Lung (tissue), 12 donors: ENCODE data around the gene CACNA1D. TPM values are rescaled to one million over a fixed set of nuclear protein-coding genes. Genes with fewer than 3 reads are reported as not detected.
A peak's percentile ranks its signal among the peaks of the same experiment; 100 is the strongest.
"Not testable (repeated sequence)": the region's sequence is repeated elsewhere in the genome, so short reads cannot be mapped to it uniquely, and the experiment has no call there.

Source experiments
- ATAC-seq: fragments of 200-7000 bp; cut with Tn5 transposase; one replicate; pipeline ENCODE4 v1.9.1; 2020; ENCODE audit warnings: moderate number of reproducible peaks; ENCODE audit not compliant: insufficient read depth, low FRiP score
- DNase-seq, 3 donors: peaks; one replicate each; pipeline ENCODE4 v3.0.0-alpha.2; 2013 to 2017
- H3K27ac ChIP-seq, 2 donors: one replicate each; pipeline ENCODE4 v1.5.1; 2013; ENCODE audit warnings: mild to moderate bottlenecking in 2 of 2, moderate library complexity in 2 of 2, control low read depth in 1 of 2, inconsistent platforms in 1 of 2, low read depth in 1 of 2, low read length in 1 of 2
- H3K27me3 ChIP-seq, 3 donors: one replicate each; pipeline ENCODE4 v1.5.1; 2013; ENCODE audit warnings: low read length in 2 of 3; ENCODE audit not compliant: control insufficient read depth in 3 of 3, insufficient read depth in 3 of 3
- H3K36me3 ChIP-seq, 4 donors: one replicate each; pipeline ENCODE4 v1.5.1; 2013; ENCODE audit warnings: low read length in 4 of 4, mild to moderate bottlenecking in 1 of 4, moderate library complexity in 1 of 4; ENCODE audit not compliant: control insufficient read depth in 4 of 4, insufficient read depth in 4 of 4
- H3K4me1 ChIP-seq, 5 donors: one replicate each; pipeline ENCODE4 v1.5.1; 2013; ENCODE audit warnings: low read length in 5 of 5, mild to moderate bottlenecking in 2 of 5, moderate library complexity in 1 of 5; ENCODE audit not compliant: control insufficient read depth in 5 of 5, insufficient read depth in 5 of 5
- H3K4me3 ChIP-seq: one replicate; pipeline ENCODE4 v1.5.1; 2013; ENCODE audit warnings: mild to moderate bottlenecking, control low read depth, moderate library complexity
- H3K9ac ChIP-seq, 2 donors: one replicate each; pipeline ENCODE4 v1.5.1; 2013; ENCODE audit warnings: low read length in 2 of 2, control low read depth in 1 of 2; ENCODE audit not compliant: insufficient read depth in 1 of 2
- H3K9me3 ChIP-seq, 4 donors: one replicate each; pipeline ENCODE4 v1.5.1; 2013; ENCODE audit warnings: low read length in 3 of 4, mild to moderate bottlenecking in 1 of 4, moderate library complexity in 1 of 4; ENCODE audit not compliant: control insufficient read depth in 4 of 4, insufficient read depth in 3 of 4
- CTCF ChIP-seq: IDR thresholded peaks from 2 replicates; pipeline ENCODE4 v1.5.1; 2012; ENCODE audit warnings: mild to moderate bottlenecking; ENCODE audit errors: control extremely low read depth, extremely low read depth
- WGBS, 2 donors: extraction: QIAGEN DNeasy Blood & Tissue Kit; methylation state at CpG; one replicate each; pipeline ENCODE4 v1.1.7; 2013; 5-methylcytosine and 5-hydroxymethylcytosine counted together
- polyA plus RNA-seq, 2 donors: library from polyadenylated mRNA; stranded (reverse); fragments of 200-250 nt; gene quantifications; one replicate each; pipeline ENCODE4 v1.2.1, GENCODE V29; 2013
- total RNA-seq, 2 donors: library from RNA; depleted of rRNA in 1 of 2; stranded (reverse); fragments of >200 nt in 1 of 2; gene quantifications; one replicate each; pipeline ENCODE4 v1.2.1, GENCODE V29; 2014 to 2021
- donor health status: control.
- donor health status: control.
- donor health status: Bipolar disorder and iron deficiency.
- donor health status: healthy.
- donor health status: DM: yes; HTN: yes; CAD: no.

CACNA1D gene
- total and polyA plus RNA-seq, 4 donors: 2.7 to 96.8 (median 23.1) TPM

DNA sequence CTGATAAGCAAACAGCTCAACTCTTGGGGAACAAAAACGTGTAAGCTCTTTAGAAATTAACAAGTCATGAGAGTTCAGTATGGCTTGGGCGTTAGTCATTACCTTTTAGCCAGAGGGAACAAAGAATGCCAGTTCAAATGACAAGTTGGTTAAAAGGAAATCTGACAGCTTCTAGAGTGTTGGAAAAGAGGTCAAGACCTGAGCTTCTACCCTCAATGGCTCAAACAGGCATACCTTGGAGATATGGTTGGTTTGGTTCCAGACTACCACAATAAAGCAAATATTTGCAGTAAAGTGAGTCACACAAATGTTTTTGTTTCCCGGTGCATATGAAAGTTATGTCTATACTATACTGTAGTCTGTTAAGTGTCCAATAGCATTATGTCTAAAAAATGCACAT, 136.1 kb downstream of the CACNA1D start:
- DNase-seq: no peak
- Histone ChIP-seq H3K4me1 (peaks cover 0 to 19% (median 8%) of the 10 kb centered on the region in 5 donors), H3K36me3 (peaks cover 0 to 4% (median 0%) of the 10 kb centered on the region in 4 donors), H3K9me3 (peaks cover 0 to 3% (median under 1%) of the 10 kb centered on the region in 4 donors), H3K4me3 (no peak overlapping the region), H3K27ac (no peak overlapping the region), H3K27me3 (no peaks in the 10 kb centered on the region), H3K9ac (no peak overlapping the region)
- TF ChIP-seq CTCF: no peak
- 52 to 81% methylated on average over 3 of the region's 3 CpGs for WGBS, 2 donors
- ATAC-seq: peak; percentile 60

GRCh38 chr3:53633197-53633787, 138.9 kb downstream of the CACNA1D start:
- TF ChIP-seq CTCF: no peak
- DNase-seq: no peak
- Histone ChIP-seq H3K9me3 (peaks cover 0 to 3% (median under 1%) of the 10 kb centered on the region in 4 donors), H3K9ac (no peak overlapping the region), H3K36me3 (peaks cover 0 to 4% (median 0%) of the 10 kb centered on the region in 4 donors), H3K4me3 (no peak overlapping the region), H3K27ac (peak overlapping the region in 1 of 2 donors; percentile 71), H3K4me1 (peaks cover 0 to 8% (median 0%) of the 10 kb centered on the region in 5 donors), H3K27me3 (no peaks in the 10 kb centered on the region)
- no peak for ATAC-seq
- WGBS, 2 donors: 69 to 83% methylated on average over 9 of the region's 9 CpGs

DNA sequence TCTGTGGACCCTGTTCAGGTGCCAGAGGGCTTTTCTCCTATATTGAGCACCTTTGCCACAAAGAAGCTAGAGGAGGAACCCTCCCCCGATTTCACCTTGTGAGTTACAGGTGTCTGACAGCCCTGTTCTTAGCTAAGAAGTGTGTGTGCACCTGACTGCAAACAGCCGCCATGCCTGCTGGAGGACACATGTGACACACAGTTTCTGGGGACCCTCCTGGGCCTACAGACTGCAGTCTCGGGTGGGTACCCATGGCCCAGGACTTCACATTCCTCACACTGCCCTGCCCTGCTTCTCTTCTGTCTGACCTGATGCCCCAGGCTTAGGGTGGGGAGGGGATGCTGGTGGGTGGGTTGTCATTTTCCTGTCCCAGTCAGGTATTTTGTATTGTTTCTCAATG, 140.6 kb downstream of the CACNA1D start:
- Histone ChIP-seq H3K9me3 (peaks cover 0 to 3% (median under 1%) of the 10 kb centered on the region in 4 donors), H3K4me3 (no peak overlapping the region), H3K9ac (no peak overlapping the region), H3K4me1 (peaks cover 0 to 7% (median 0%) of the 10 kb centered on the region in 5 donors), H3K36me3 (peaks cover 0 to 4% (median 0%) of the 10 kb centered on the region in 4 donors), H3K27me3 (no peaks in the 10 kb centered on the region), H3K27ac (no peak overlapping the region)
- 82 to 89% methylated on average over 3 of the region's 3 CpGs for WGBS, 2 donors
- TF ChIP-seq CTCF: no peak
- ATAC-seq (no peak), DNase-seq (no peak)

- not testable (repeated sequence) for H3K9ac ChIP-seq, H3K9me3 ChIP-seq, H3K27me3 ChIP-seq, DNase-seq, H3K36me3 ChIP-seq, H3K4me3 ChIP-seq, ATAC-seq, H3K4me1 ChIP-seq, H3K27ac ChIP-seq
- WGBS, 2 donors: 57 to 84% methylated on average over 4 of the region's 4 CpGs
Measured at GRCh38 chr3:53638806-53639205, 144.4 kb downstream of the CACNA1D start.
